Measurements from ENCODE around the gene ATP5PD. TPM values are rescaled to one million over a fixed set of nuclear protein-coding genes. Genes with fewer than 3 reads are reported as not detected.

The ATP5PD gene
- total RNA-seq, 3 donors from 2014 or later = 190 to 268 (median 222) TPM

DNA sequence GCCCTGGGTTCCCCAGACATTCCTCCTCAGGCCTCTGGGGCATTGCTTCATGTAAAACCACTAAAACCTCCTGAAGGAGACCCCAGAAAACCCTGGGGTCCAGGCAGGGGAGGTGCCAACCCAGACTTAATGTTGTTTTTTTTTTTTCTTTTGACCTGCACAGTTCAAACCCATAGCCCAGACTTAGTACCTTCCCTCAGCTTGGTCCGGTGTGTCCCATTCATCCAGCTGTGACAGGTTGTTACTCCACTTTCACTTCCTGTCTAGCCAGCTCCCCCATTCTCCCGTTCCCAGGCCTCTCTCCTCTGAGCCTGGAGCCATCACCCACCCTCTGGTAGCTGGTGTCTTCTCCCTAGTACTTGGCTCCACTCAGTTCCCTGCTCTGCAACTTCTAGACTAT lies 54.5 kb downstream of the ATP5PD start:
- H3K4me3 ChIP-seq = no peak overlapping the region

DNA sequence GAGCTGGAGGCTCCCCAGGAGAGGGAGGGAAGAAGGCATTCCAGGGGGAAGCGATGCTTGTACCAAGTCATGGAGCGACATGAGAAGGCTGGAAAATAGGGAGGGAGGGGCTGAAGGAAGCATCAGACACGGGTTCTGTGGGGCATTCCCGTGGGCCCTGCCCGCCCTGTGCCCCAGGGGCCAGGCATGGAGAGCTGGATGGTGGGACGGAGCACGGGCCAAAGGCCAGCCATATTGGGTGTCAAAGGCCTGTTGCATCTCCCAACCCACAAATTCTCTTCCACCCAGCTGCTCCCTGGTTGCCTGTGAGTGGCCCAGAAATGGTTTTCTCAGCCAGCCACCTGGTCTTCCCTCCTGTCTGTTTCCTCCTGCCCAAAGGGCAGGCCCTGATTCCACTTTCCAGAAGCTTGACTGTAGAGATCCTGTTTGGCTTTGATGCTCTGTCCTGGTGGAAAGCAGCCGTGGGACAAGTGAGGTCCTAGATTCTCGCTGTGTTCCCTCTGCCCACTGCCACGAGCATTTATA lies 56.1 kb downstream of the ATP5PD start:
- peak overlapping the region; percentile 74 to 92 for H3K27ac ChIP-seq
- H3K36me3 ChIP-seq = no peaks in the 10 kb centered on the region
- intact Hi-C loops (cut with DNase I; ENCODE audit: low total_unique reads) = no loop called here
- no peaks in the 10 kb centered on the region for H3K9me3 ChIP-seq
- no peaks in the 10 kb centered on the region for H3K27me3 ChIP-seq
- TF ChIP-seq, protein P1, sequence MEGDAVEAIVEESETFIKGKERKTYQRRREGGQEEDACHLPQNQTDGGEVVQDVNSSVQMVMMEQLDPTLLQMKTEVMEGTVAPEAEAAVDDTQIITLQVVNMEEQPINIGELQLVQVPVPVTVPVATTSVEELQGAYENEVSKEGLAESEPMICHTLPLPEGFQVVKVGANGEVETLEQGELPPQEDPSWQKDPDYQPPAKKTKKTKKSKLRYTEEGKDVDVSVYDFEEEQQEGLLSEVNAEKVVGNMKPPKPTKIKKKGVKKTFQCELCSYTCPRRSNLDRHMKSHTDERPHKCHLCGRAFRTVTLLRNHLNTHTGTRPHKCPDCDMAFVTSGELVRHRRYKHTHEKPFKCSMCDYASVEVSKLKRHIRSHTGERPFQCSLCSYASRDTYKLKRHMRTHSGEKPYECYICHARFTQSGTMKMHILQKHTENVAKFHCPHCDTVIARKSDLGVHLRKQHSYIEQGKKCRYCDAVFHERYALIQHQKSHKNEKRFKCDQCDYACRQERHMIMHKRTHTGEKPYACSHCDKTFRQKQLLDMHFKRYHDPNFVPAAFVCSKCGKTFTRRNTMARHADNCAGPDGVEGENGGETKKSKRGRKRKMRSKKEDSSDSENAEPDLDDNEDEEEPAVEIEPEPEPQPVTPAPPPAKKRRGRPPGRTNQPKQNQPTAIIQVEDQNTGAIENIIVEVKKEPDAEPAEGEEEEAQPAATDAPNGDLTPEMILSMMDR (IDR thresholded peaks at IDR 0.05) = no peak
- TF ChIP-seq POLR2A (IDR thresholded peaks at IDR 0.05) = no peak
- no peak for TF ChIP-seq POLR2AphosphoS5 (IDR thresholded peaks at IDR 0.05)
- no peak for DNase-seq (ENCODE audit: low spot score in 2 of 2)
- peaks cover 0 to 9% of the 10 kb centered on the region in 2 donors for H3K4me1 ChIP-seq
- no peak overlapping the region for H3K4me3 ChIP-seq

More for the DNA sequence above, 54.5 kb downstream of the ATP5PD start:
- Histone ChIP-seq H3K4me1 (peaks cover 0 to 9% of the 10 kb centered on the region in 2 donors), H3K27ac (peak overlapping the region; percentile 79 to 82), H3K36me3 (no peaks in the 10 kb centered on the region), H3K9me3 (no peaks in the 10 kb centered on the region), H3K27me3 (no peaks in the 10 kb centered on the region)
- DNase-seq (ENCODE audit: low spot score in 2 of 2) = no peak
- intact Hi-C loops (cut with DNase I; ENCODE audit: low total_unique reads) = no loop called here
- TF ChIP-seq, protein P1 (IDR thresholded peaks at IDR 0.05) = no peak
- no peak for TF ChIP-seq POLR2AphosphoS5 (IDR thresholded peaks at IDR 0.05)

Other genes starting within 250 kb of the ATP5PD start
- gene GRIN2C, start 187.1 kb downstream of the ATP5PD start, total RNA-seq = under 1 TPM in 1 of 3 donors, not detected in 2; 0.48 TPM
- gene FDXR, start 174.0 kb downstream of the ATP5PD start, total RNA-seq = 1 to 10 TPM; 7.3 to 9.3 (median 8.8) TPM
- under 1 TPM in 2 of 3 donors, not detected in 1; 0.33 to 0.80 TPM for gene FADS6, start 153.3 kb downstream of the ATP5PD start, total RNA-seq
- gene USH1G, start 123.7 kb downstream of the ATP5PD start, total RNA-seq = not detected
- gene OTOP2, start 122.7 kb downstream of the ATP5PD start, total RNA-seq = under 1 TPM in 1 of 3 donors, not detected in 2; 0.33 TPM
- not detected for gene OTOP3, start 111.1 kb downstream of the ATP5PD start, total RNA-seq
- 10 to 100 TPM in 2 of 3 donors, 1 to 10 TPM in 1; 6.1 to 46.5 (median 37.3) TPM for gene HID1, start 74.2 kb downstream of the ATP5PD start, total RNA-seq
- 10 to 100 TPM in 1 of 3 donors, 1 to 10 TPM in 2; 8.0 to 13.1 (median 9.2) TPM for gene CDR2L, start 59.3 kb downstream of the ATP5PD start, total RNA-seq
- gene MRPL58, start 34.3 kb downstream of the ATP5PD start, total RNA-seq = 10 to 100 TPM; 38.6 to 48.6 (median 44.6) TPM
- gene KCTD2, start 256 bp upstream of the ATP5PD start, total RNA-seq = 10 to 100 TPM; 23.5 to 28.4 (median 24.6) TPM
- gene SLC16A5, start 41.0 kb upstream of the ATP5PD start, total RNA-seq = 10 to 100 TPM in 2 of 3 donors, 1 to 10 TPM in 1; 9.0 to 19.8 (median 18.4) TPM
- 1 to 10 TPM; 3.4 to 6.7 (median 5.6) TPM for gene ARMC7, start 63.0 kb upstream of the ATP5PD start, total RNA-seq
- 100 to 1,000 TPM in 1 of 3 donors, 10 to 100 TPM in 2; 79.6 to 106 (median 91.4) TPM for gene NT5C, start 84.8 kb upstream of the ATP5PD start, total RNA-seq
- 10 to 100 TPM in 2 of 3 donors, 1 to 10 TPM in 1; 9.9 to 30.5 (median 24.9) TPM for gene JPT1, start 107.5 kb upstream of the ATP5PD start, total RNA-seq
- 10 to 100 TPM; 68.8 to 78.6 (median 74.6) TPM for gene SUMO2, start 136.0 kb upstream of the ATP5PD start, total RNA-seq
- gene NUP85, start 158.7 kb upstream of the ATP5PD start, total RNA-seq = 10 to 100 TPM; 37.1 to 40.2 (median 37.7) TPM
- 10 to 100 TPM; 20.0 to 35.0 (median 32.8) TPM for gene GGA3, start 214.6 kb upstream of the ATP5PD start, total RNA-seq
- 10 to 100 TPM; 37.0 to 46.5 (median 40.1) TPM for gene MRPS7, start 214.9 kb upstream of the ATP5PD start, total RNA-seq
- gene MIF4GD, start 224.3 kb upstream of the ATP5PD start, total RNA-seq = 10 to 100 TPM; 26.2 to 38.7 (median 28.8) TPM
- 10 to 100 TPM; 11.4 to 13.8 (median 12.3) TPM for gene SLC25A19, start 242.5 kb upstream of the ATP5PD start, total RNA-seq

Data from breast epithelium (tissue), 4 donors.